Fibroblast of mammary gland (primary cell): ENCODE data around the gene PRDM16.

ENCODE experiments used
- DNase-seq: peaks from one replicate; pipeline ENCODE4 v3.0.0-alpha.2; 2010; ENCODE audit warnings: low read depth
- H3K4me3 ChIP-seq: 2 replicates; pipeline ENCODE4 v1.5.1; 2011; ENCODE audit warnings: low read depth, mild to moderate bottlenecking, low read length, moderate library complexity; ENCODE audit not compliant: control insufficient read depth
- TF ChIP-seq, protein P1 (sequence below): conservative IDR thresholded peaks from 2 replicates; pipeline ENCODE4 v1.5.1; 2011; ENCODE audit warnings: low read depth, low read length, inconsistent platforms; ENCODE audit not compliant: control insufficient read depth, insufficient read depth

The PRDM16 gene

GRCh38 chr1:3405491-3405890 is 336.5 kb downstream of the PRDM16 start:
- no peak overlapping the region for H3K4me3 ChIP-seq
- DNase-seq, result no peak
- TF ChIP-seq, protein P1, sequence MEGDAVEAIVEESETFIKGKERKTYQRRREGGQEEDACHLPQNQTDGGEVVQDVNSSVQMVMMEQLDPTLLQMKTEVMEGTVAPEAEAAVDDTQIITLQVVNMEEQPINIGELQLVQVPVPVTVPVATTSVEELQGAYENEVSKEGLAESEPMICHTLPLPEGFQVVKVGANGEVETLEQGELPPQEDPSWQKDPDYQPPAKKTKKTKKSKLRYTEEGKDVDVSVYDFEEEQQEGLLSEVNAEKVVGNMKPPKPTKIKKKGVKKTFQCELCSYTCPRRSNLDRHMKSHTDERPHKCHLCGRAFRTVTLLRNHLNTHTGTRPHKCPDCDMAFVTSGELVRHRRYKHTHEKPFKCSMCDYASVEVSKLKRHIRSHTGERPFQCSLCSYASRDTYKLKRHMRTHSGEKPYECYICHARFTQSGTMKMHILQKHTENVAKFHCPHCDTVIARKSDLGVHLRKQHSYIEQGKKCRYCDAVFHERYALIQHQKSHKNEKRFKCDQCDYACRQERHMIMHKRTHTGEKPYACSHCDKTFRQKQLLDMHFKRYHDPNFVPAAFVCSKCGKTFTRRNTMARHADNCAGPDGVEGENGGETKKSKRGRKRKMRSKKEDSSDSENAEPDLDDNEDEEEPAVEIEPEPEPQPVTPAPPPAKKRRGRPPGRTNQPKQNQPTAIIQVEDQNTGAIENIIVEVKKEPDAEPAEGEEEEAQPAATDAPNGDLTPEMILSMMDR, result no peak

DNA sequence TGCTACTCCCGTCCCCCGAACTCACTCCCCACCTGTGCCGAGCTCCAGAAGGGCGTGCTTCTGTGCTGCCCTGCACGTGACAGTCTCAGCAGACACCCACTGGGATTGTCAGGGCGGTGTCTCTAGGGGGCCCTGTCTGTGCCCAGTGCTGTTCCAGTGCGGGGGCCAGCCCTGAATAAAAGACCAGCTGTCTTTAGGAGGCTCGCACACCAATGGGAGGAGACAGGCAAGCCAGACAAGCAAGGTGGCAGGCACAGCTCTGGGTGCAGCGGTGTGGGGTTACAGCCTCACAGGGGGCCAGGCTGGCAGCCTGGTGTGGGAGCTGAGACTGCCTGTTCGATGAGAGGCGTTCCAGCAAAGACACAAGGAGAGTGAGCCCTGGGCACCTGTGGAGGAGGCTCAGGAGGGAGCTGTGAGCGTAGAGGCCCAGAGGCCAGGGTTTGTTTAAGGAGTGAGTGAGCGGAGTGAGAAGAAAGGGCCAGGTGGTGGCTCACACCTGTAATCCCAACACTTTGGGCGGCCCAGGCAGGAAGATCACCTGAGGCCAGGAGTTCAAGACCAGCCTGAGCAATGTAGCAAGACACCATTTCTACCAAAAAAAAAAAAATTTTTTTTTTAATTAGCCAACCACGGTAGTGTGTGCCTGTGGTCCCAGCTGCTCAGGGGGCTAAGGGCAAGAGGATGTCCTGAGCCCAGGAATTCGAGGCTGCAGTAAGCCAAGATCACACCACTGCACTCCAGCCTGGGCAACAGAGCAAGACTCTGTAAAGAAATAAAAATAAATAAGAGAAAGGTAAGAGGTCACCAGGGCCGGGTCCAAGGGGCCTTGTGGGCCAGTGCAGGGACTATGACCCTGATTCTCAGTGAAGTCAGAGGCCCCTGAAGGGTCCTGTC is 337.2 kb downstream of the PRDM16 start:
- no peak overlapping the region for H3K4me3 ChIP-seq
- TF ChIP-seq, protein P1, result no peak

DNA sequence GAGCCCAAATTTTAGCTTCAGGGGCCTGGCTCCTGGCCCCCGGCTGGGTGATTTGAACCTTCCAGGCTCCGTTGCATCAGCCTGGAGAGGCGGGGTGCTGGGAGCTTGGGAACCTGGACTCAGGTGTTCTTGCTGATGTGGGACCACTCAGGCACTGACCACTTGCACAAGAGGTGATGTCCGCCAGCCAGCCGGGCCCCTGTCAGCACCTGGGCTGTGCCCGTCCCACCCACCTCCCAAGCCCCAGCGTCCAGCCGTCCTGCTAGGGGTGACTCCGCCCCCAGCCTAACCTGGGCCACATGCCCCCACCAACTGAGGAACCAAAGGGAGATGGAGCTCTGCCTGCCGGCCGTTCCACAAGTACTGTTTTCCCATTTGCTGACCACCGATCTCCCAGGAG is 338.0 kb downstream of the PRDM16 start:
- H3K4me3 ChIP-seq, result no peak overlapping the region
- DNase-seq, result no peak
- TF ChIP-seq, protein P1, result no peak

More for the DNA sequence above, 337.2 kb downstream of the PRDM16 start:
- no peak for DNase-seq

- no peak for DNase-seq
- H3K4me3 ChIP-seq, result no peak overlapping the region
- TF ChIP-seq, protein P1, result no peak
These were observed 339.8 kb downstream of the PRDM16 start for GRCh38 chr1:3408751-3409266.

DNA sequence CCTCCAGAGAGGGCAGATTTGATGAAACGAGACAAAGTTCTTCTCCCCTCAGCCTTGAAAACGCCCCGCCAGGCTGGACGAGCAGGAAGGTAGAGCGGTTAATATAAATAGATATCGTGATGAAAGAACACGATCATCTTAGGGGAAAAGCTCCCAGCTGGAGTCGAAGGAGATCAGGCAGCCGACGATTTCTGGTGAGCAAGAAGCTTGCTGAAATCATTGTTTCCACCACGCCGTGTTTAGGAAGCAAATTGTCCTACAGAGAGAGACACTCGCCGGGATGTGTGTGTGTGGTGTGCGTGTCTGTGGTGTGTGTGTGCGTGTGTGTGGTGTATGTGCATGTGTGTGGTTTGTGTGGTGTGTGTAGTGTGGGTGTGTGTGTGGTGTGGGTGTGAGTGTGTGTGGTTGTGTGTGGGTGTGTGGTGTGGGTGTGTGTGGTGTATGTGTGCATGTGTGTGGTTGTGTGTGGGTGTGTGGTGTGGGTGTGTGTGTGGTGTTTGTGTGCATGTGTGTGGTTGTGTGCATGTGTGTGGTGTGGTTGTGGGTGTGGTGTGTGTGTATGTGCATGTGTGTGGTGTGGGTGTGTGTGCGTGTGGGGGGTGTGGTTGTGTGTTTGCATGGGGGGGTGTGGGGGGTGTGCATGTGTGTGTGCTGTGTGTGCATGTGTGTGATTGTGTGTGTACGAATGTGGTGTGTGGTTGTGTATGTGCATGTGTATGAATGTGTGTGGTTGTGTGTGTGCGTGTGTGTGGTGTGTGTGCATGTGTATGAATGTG is 340.6 kb downstream of the PRDM16 start:
- no peak overlapping the region for H3K4me3 ChIP-seq
- TF ChIP-seq, protein P1, result no peak
- DNase-seq, result no peak

DNA sequence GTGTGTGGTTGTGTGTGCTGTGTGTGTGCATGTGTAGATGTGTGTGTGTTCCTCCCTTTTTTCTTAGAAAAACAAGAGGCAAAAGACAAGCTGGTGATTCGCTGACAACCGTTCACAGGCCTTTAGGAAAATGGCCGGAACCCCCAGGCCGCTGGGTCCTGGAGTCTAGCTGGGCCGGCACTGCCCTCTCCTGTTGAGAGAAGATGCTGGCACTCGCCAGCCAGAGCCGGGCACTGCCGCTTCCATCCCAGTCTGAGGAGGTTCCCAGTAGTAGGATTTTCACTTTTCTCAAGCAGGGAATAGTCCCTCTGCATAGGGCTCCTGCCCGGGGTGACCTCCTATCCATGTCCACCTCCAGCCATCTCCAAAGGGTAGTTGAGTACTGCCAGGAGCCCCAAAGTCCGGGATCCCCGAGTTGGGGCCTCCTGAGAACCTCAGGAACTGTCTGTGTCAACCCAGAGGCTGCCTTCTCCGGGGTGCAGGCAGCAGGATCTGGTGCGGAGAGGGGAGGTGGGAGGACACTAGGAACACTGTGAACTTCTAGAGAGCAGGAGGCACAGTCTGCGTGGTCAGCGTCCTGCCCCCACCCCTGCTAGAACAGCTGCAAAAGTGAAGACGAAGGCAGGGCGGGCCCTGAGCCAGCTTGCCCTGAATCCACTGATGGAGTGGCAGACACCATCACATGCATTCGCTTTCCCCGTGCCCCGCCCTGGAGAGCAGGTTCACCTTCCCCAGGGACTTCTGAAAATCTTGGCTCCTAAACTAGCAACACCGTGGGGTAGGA is 341.3 kb downstream of the PRDM16 start:
- TF ChIP-seq, protein P1, result peak; percentile 54
- peak; percentile 47 for DNase-seq

More for the DNA sequence above, 341.3 kb downstream of the PRDM16 start:
- H3K4me3 ChIP-seq, result no peak overlapping the region
